Fibroblast of the aortic adventitia (primary cell): ENCODE data around the gene C3orf49. TPM values are rescaled to one million over a fixed set of nuclear protein-coding genes. Genes with fewer than 3 reads are reported as not detected.

Experiments used
- DNase-seq: peaks from one replicate; pipeline ENCODE4 v3.0.0-alpha.2; 2010; ENCODE audit warnings: low read depth
- H3K4me3 ChIP-seq: 2 replicates; pipeline ENCODE4 v1.5.1; 2011; ENCODE audit warnings: low read depth, mild to moderate bottlenecking, control low read depth, low read length, moderate library complexity
- CTCF ChIP-seq: IDR thresholded peaks from 2 replicates; pipeline ENCODE4 v1.5.1; 2011; ENCODE audit warnings: mild to moderate bottlenecking, low read length, control low read depth, inconsistent platforms; ENCODE audit not compliant: insufficient read depth
- total RNA-seq: library from RNA; depleted of rRNA; stranded (reverse); fragments of >200 nt; gene quantifications from 2 replicates; pipeline ENCODE4 v1.2.3, GENCODE V29; 2012; ENCODE audit warnings: low replicate concordance

The C3orf49 gene
- total RNA-seq, 1 donor, result not detected

- no peak for TF ChIP-seq CTCF
- H3K4me3 ChIP-seq, result no peak overlapping the region
- no peak for DNase-seq
Measured at GRCh38 chr3:63876260-63876659, 57.2 kb downstream of the C3orf49 start.

GRCh38 chr3:63877737-63878393 lies 58.8 kb downstream of the C3orf49 start:
- H3K4me3 ChIP-seq, result no peak overlapping the region
- no peak for TF ChIP-seq CTCF
- peak; percentile 33 for DNase-seq

- no peak overlapping the region for H3K4me3 ChIP-seq
- TF ChIP-seq CTCF, result no peak
- no peak for DNase-seq
Measured at GRCh38 chr3:63878394-63879060, 59.4 kb downstream of the C3orf49 start.

- no peak for TF ChIP-seq CTCF
- DNase-seq, result no peak
- no peak overlapping the region for H3K4me3 ChIP-seq
Measured at GRCh38 chr3:63880653-63881052, 61.6 kb downstream of the C3orf49 start.

GRCh38 chr3:63886858-63887257 lies 67.8 kb downstream of the C3orf49 start:
- H3K4me3 ChIP-seq, result no peak overlapping the region
- no peak for TF ChIP-seq CTCF
- no peak for DNase-seq

- DNase-seq, result no peak
- TF ChIP-seq CTCF, result no peak
- no peak overlapping the region for H3K4me3 ChIP-seq
Measured at GRCh38 chr3:63891518-63891917, 72.4 kb downstream of the C3orf49 start.
